Suppressor macrophage (primary cell): ENCODE measurements around the gene ACVRL1.

ENCODE experiments used
- DNase-seq, 4 experiments: peaks; one replicate each; pipeline ENCODE4 v3.0.0-alpha.2; 2020 to 2022

The ACVRL1 gene

GRCh38 chr12:51944608-51945233, 37.4 kb downstream of the ACVRL1 start:
- no peak for DNase-seq

GRCh38 chr12:51947246-51947996, 40.1 kb downstream of the ACVRL1 start:
- no peak for DNase-seq

DNA sequence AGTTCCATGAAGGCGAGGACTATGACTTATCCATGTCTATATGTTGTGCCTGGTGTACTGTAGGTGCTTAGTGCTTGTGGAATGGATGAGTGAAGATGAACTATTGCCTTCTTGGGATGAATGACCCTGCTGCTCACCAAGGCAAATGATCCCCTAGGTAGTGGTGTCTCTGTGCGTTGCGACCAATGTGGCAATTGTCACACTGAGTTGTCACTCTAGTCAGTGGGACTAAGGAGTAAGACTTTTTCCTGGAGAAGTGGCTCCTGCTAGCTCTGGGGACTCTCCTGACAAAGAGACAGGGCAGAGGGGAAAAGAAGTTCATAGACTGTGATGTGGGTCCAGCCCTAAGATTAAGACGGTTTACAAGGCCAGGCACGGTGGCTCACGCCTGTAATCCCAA, 40.8 kb downstream of the ACVRL1 start:
- no peak for DNase-seq

DNA sequence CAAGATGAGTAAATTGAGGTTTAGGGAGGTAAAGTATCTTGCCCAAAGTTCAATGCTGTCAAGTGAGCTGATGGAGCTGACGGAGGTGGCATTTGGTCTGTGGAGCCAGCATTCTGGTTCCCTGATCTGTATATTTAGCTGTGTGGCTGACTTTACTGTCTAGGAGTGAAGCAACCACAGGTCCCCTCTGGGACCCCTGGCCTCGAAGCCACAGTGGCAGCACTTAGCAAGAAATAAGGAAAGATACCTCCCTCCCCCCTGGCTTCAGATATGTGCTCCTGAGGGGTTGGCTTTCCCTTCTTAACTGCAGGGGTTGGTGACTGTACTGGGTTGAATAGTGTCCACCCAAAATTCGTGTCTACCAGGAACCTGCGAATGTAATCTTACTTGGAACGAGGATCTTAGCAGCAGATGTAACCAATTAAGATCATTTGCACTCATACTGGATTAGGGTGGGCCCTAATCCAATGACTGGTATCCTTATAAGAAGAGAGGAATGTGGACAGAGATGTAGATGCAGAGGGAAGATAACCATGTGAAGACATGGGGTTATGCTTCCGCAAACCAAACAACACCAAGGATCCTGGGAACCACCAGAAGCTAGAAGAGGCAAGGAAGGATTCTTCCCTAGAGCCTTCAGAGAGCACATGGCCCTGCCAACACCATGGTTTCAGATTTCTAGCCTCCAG, 42.2 kb downstream of the ACVRL1 start:
- DNase-seq, result no peak

- no peak for DNase-seq
Observed at GRCh38 chr12:51950682-51951198, 43.4 kb downstream of the ACVRL1 start.

GRCh38 chr12:51951199-51951842, 44.0 kb downstream of the ACVRL1 start, which contains the start of gene ACVR1B:
Gene ACVR1B (plus strand): TSS chr12:51951699. CDS start chr12:51951744, 45 bp downstream.
- peak; percentile 91 to 98 (median 95) for DNase-seq

GRCh38 chr12:51951843-51952722, 44.8 kb downstream of the ACVRL1 start:
- DNase-seq, result peak; percentile 38 to 69 (median 53)

GRCh38 chr12:51953089-51953488, 45.8 kb downstream of the ACVRL1 start:
- no peak for DNase-seq

DNA sequence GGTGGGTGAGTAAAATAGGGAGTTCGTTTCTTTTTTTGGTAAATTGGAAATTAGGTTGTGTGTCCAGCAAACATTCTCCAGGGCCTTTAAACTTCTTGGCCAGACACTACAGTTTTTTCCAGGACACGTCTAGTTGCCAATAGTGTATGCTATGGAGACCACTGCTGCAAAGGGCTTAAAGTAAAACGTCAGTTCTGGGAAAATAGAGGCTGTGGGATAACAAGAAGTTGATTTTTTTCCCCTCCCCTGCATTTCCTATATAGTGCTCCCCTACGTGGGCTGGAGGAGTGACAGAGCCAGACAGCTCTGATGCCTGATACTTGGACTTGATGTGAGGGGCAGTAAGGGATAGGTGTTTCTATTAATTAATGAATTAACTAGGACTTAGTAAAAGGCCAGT, 46.6 kb downstream of the ACVRL1 start:
- peak in 3 of 4 experiments; percentile 45 to 50 (median 45) for DNase-seq

DNA sequence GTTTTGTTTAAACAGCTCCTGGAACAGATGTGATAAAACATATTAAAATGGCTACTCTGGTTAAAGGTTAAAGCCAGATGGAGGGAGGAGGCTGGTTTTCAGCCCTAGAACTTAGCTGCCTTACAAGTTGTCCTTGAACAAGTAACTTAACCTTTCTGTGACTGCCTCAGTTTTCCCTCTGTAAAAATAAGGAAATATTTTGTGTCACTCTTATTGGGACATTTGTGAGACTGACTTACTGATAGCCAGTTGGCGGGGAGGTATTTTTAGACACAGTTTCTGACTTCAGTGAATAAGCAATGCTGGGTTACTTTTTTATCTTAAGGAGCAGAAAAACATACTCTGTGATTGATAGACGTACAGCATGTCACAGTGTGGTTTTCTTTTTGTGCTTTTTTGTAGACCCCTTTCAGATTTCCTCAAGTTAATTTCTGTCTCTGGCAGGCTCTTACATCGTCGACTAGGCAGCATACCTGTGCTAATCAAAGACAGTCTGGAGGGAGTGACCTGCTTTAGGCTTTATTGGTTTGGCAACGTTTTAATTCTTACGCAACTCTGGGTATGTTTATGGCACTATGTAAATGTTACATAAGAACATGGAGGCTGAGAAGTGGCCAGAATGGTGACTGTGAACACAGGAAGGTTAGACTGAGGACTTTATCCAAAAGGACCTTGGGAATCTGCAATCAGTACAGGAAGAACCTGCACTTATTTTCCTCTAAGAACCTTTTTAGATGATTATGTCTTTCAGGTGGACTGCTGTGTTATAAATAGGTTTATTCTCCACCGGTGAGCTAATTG, 47.5 kb downstream of the ACVRL1 start:
- DNase-seq, result peak; percentile 16 to 55 (median 37)

- DNase-seq, result no peak
Observed at GRCh38 chr12:51955702-51956101, 48.4 kb downstream of the ACVRL1 start.

- DNase-seq, result no peak
Observed at GRCh38 chr12:51958542-51958941, 51.2 kb downstream of the ACVRL1 start.

GRCh38 chr12:51959211-51959610, 51.9 kb downstream of the ACVRL1 start:
- peak in 3 of 4 experiments; percentile 37 to 54 (median 51) for DNase-seq

GRCh38 chr12:51959921-51960320, 52.6 kb downstream of the ACVRL1 start:
- no peak for DNase-seq

DNA sequence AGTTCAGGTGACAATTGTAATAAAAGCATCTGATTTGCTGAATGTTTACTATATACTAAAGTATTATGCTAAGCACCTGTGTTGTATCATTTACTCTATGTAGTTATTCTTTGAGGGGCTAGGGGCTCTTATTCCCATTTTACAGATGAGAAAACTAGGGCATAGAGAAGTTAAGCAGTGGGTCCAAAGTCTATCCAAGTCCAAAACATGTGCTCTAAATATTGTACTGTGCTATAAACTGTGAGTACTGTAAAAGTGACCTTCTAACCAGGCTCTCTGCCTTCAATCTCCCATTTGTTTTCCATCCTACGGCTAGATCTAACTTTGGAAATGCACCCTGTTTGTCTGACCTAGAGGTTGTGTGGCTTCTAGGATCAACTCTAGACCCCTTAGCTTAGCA, 53.2 kb downstream of the ACVRL1 start:
- no peak for DNase-seq

GRCh38 chr12:51960890-51961289, 53.6 kb downstream of the ACVRL1 start:
- no peak for DNase-seq

- DNase-seq, result no peak
Observed at GRCh38 chr12:51961834-51962233, 54.5 kb downstream of the ACVRL1 start.

DNA sequence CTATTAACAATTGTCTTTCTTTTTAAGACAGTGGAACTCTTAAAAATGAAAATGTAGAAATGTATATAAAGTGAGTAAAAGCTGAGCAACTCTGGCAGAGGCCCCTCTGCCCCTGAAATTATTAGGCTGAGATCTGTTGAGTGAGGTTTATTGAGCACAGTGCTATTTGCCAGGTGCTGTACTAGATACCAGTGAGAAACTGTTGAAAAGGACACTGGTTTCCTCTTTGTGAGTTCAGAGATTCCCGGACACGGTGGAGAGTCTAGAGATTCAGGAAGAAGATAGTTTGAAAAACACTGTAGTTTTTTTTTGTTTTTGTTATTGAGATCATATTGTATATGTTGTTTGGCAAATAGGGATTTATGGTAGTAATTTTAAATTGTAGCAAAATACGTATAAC, 55.4 kb downstream of the ACVRL1 start:
- DNase-seq, result peak in 2 of 4 experiments; percentile 18 to 31

GRCh38 chr12:51963477-51963876, 56.2 kb downstream of the ACVRL1 start:
- no peak for DNase-seq

DNA sequence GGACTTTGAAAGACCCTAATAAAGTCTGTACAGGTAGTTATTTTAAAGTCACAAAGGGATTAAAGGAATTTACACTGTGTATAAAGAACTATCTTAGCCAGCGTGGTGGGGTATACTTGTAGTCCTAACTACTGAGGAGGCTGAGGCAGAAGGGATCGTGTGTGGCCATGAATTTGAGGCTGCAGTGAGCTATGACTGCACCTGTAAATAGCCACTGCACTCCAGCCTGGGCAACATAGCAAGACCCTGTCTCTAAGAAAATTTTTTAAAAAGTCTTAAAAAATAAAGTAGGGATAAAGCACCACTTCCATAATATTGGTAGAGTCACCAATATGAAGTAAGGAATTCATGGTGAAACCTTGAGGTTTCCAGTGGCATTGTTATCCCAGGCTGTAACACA, 62.3 kb downstream of the ACVRL1 start:
- no peak for DNase-seq
